OCI-M1 (cell line): ENCODE data around the gene MPZ.
A peak's percentile ranks its signal among the peaks of the same experiment; 100 is the strongest.
"Not testable (repeated sequence)": the region's sequence is repeated elsewhere in the genome, so short reads cannot be mapped to it uniquely, and the experiment has no call there.

Experiments used
- DNase-seq: peaks from one replicate; lab custom pipeline; 2025; lab: John Stamatoyannopoulos, UW

The MPZ gene

DNA sequence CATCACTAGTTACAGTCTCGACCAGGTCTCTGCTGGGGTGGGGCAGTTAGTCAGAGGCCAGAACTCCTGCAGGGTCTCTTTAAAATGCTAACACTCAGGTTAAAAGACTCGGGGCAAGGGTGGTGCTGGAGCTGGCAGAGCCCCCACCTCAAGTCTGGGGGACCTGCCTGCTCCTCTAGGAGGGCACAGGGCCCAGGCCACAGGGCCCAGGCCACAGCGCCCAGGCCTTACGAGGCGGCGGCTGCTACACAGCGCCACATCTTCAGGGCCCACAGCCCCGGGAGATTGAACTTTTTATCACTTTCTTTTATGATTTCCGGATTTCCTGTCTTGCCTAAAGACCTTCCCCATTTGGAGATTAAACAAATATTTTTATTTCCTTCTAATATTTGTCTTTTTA is 10.4 kb downstream of the MPZ start:
- no peak for DNase-seq

DNA sequence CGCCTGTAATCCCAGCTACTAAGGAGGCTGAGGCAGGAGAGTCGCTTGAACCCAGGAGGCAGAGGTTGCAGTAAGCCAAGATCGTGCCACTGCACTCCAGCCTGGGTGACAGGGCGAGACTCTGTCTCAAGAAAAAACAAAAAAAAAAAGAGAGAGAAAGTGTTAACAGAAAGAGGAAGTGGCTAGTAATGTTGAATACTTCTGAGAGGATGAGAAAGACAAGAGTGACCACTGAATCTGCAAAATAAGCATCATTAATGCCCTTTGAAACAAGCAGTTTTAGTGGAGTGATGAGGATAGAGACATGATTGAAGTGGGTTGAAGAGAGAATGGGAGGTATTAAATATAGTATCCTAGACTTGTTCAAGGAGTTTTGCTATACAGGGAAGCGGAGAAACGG is 11.7 kb downstream of the MPZ start:
- DNase-seq = peak; percentile 65

DNA sequence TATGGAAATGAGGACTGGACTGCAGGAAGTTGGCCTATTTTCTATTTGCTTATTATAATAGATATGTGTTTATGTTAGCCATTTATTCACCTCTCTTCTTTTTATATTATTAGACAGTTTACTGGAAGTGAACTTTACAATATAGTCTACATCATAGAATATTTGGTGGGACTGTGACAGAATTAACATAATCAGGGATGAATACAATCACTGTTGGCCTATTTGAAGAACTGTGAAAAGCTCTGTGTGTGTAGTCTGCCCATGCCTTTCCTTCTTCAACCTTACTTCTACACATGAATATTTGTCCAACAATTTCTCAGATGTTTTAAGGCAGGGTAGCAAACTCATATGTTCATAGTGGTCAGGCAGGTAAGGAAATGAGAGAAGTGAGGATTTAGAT is 12.4 kb downstream of the MPZ start:
- no peak for DNase-seq

DNA sequence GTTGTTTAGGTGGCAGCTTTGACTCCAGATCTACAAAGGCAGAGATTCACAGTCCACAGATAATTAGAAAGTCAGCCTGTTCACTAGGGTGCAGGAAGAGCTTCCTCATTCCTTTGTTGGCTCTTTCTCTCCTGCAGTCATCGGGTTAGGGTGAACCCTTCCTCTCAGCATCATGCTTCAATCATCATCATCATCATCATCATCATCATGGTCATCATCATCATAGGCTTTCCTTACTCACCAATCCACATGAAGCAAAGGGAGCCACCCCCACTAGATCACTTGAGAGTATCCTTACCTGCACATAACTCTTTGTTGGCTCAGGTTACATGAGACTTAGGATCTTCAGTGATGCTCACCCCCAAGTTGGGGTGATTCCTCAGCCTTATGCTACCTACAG is 19.0 kb downstream of the MPZ start:
- no peak for DNase-seq

DNA sequence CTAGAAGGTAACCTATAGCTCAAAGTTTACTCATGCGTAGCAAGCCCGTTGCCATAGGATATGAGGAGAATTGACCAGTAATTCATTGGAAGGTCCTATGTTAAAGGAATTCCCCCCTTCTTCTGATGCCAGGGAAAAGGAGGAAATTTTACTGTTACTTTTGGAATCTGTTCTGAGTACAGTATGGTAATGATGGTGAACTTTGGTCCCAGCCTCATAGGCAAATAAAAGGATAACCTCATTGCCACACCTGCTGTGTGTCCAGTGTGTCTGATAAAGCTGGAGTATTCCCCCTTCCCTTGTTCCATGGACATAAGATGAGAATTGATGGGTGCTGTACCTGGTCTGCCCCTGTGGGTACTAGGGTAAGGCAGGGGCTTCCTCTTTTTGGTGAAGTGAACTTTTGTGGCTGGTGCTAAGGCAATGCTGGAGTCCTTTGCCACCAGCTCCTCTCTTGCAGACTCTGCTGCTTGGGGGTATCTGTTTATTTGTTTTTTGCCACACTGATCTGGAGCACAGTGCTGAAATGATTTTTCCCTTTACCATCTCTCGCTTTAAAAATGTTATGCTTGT is 22.2 kb downstream of the MPZ start:
- DNase-seq = no peak

DNA sequence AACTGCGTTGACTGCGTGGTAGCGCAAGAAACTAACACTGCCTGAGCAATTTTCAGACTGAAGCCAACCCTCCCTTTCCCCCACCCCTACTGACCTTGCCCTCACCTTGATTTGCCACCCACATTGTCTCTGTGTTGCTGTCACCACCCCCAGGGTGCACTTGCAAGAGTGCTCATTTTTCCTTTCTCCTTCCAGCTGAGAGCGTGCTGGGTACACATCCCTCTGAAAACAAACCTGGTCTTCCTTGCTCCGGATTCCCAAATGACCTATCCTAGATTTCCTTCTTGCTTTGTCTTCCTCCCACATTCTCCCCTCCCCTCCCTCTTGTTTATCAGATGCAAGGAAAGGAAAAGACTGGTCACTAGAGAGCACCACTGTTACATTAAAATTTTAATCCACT is 24.2 kb downstream of the MPZ start:
- DNase-seq = no peak

DNA sequence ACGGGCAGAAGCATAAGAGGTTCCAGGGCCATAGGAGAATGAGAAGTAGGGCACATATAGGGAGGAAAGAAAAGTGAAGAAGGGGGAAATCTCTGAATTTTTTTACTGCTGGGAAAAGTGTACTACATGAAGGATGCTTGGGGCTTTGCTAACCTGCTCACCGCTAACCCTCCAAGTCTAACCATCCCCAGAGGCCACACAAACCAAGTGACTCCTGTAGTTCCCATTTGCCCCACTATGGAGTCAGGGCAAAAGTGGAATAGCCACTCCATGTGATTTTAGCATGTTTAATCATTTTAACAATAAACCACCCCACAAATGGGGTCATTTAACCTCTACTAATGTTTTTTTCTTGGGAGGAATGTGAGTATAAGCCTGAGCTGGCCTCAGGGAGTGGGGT is 24.7 kb downstream of the MPZ start:
- no peak for DNase-seq

DNA sequence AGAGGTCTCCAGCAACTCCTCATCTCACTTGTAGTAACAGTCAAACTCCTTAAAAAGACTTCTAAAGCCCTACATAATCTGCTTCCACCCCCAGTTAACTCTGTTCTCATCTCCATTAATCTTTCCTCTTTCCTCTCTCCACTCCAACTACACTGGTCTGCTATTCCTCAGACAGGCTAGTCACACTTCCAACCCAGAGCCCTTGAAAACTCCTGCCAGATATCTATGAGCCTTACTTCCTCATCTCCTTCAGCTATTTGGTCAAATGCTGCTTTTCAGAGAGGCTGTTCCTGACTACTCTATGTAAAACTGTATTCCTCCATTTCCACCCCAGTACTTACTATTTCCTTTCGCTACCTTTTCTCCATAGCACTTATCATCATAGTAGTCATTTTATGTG is 26.8 kb downstream of the MPZ start:
- no peak for DNase-seq

DNA sequence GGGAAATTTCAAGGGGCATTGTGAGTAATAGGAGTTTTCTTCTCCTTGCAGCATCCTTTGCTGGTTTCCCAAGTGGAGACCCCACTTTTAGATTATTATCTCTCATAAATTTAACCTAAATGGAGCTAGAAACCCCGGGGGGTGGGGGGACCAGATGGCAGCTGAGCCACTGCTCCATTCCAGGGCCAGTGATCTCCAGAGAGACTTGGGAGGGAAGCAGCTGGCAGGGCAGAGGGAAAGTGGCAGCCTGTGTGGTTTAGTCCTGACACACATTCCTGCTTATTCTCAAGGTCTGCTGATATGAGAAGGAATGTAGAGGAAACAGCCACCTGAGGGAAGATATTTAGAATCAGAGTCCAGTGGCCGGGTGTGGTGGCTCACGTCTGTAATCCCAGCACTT is 34.9 kb downstream of the MPZ start:
- DNase-seq = no peak

DNA sequence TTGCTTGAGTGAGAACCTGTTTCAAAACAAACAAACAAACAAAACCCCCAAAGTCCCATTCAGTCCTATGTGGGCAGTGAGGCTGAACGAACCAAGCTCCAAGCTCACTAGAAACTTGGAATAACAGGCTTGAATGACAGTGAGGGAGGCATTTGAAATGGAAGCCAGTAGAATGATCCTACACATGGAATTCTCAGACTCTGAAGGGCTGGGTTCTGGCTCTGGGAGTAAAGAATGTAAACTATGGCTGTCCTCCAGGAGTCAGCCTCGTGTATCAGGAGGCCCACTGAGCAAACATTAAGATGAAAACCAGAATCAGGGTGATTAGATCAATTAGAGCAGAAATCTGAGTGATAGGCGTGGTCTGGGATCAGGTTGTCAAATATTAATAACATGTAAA is 36.4 kb downstream of the MPZ start:
- DNase-seq = no peak

DNA sequence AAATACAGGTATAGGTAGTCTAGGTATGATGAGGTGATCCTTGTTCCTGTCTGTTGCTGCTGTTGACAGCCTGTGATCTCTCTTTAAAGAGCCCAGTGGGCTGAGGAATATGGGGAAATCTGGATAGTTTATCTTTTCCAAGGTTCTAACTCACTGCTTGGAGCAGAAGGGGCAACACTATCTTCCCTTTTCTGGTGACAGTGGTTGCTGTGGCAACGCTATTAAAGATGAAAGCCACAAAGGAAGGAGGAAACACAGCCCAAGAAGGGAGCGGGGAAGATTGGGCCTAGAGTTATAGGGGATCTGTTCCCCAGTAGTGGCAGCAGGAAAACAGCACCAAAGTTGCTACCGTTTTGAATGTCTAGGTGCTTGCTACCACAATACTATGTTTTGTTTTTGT is 42.4 kb downstream of the MPZ start:
- DNase-seq = peak; percentile 67

DNA sequence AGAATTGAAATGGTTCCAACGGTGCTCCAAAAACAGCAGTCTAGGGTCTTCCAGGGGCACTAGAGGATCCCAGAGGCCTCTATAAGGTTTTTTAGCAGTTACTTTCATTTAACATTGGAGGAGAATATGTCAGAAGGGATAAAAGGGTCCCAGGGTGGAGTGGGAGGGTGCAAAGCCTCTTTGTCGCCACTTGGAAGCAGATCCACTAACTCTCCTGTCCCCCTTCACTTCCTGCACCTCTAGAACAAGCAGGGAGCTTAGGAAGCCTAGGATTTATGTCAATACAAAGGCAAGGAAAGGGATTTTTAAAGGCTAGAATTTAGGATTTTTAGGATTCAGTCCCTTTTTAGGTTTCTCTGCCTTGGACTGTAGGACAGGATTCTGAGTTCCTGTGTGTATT is 42.9 kb downstream of the MPZ start:
- DNase-seq = no peak

DNA sequence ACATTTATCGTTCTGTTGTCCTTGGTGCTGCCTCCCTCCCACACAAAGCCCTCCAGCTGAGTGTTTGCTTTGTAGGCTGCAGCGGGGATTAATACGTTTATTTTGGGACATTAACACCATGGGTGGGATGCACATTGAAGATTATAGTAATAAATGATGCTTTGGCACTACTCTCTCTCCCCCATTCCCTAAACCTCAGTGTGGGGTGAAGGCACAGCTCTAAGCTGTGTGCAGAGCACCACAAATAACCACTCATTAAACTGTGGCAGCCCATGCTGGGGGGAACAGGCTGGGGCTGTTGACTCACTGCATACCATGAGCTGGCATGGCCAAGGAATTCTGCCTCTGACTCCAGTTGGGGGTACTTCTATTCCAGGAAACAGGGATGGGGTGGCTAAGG is 43.6 kb downstream of the MPZ start:
- no peak for DNase-seq

DNA sequence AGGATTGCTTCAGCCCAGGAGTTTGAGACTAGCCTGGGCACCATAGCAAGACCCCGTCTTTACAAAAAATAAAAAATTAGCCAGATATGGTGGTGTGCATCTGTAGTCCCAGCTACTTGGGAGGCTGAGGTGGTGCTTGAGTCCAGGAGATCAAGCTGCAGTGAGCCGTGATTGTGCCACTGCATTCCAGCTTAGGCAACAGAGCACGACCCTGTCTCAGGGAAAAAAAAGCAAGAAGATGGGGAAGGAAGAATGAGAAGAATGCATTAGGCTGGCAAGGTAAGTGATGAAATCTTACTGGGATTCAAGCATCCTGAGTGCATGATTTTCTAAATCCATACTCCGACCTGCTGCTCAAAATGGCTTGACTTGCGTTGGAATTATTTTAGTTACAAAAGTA is 44.5 kb downstream of the MPZ start:
- DNase-seq = no peak

DNA sequence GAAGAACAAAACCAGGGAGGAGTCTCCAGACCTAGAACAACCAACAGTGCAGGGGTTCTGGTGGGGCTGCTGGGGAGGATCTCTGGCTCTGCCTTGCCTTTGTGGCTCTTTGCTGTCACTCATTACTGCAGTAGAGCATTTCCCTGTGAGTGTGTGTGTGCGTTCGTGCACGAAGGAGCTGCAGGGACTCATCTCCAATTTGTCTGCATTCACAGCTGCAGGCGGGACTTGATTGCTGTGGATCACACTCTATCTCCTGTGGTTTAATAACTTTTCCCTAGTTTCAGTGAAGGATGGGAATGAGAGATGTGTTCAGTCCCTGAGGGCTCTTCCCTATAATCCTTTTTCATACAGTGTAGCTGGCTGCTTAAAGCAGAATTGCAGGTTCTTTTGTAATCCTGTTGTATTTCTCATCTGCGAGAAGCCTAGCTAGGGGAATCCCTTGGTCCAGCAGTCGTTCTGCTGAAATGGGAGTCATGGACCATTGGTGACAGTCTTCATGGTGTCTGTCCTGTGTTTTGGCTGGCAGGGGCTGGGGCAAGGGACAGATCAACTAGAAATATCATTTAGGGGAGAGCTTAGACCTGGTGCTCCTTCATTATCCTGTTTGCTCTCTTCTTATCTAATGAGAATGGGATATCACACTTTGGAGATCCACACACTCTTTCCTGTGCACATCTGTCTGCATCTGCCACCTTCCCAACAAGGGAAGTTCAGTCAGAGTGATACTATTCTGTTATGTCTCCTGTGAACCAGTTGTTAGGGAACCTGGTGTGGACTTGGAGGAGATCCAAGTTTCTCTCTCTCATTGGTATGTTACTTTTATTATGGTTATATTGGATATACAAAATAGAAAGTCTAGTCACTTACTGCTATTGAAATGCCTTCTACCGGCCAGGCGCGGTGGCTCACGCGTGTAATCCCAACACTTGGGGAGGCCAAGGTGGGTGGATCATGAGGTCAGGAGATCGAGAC is 48.2 kb downstream of the MPZ start:
- DNase-seq = no peak

DNA sequence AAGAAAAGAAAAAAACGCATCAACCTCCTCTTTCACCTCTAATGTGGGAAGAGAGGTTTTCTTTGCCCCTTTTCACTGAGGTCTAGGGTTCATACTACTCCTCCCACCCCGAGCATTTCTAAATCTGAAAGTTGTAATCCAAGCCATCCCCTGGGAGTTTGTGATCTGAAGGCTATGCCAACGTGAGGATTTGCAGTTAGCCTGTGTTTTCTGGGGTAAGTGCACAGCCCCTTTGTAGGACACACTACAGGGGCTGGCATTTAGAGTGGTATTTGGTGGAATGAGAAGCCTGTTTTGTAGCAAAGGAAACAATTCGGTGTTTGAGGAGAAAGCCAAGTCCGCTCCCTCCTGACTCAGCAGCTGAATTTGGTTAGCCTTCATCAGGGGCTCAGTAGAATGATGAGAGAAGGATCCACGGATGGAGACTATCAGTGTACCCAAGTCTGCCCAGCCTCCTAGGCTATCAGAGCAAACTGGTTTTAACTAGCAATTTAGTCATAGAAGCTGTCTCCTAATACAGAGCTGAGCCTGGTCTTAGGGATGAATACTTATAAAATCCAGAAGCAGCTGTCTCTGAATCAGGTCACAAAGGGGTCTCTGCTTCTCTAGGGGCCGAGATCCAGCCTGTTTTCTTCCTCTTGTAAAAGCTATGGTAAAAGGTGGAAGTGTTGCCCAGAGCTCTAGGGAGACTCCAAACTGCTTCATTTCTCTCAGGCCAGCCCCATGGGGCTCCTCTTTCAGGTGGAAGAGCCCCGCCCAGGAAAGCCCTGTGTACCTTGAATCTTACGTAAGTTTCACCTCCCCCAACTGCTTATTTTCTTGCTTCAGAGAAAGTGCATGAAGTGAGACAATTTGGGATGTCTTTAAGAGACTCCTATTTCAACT is 49.1 kb downstream of the MPZ start:
- DNase-seq = no peak

DNA sequence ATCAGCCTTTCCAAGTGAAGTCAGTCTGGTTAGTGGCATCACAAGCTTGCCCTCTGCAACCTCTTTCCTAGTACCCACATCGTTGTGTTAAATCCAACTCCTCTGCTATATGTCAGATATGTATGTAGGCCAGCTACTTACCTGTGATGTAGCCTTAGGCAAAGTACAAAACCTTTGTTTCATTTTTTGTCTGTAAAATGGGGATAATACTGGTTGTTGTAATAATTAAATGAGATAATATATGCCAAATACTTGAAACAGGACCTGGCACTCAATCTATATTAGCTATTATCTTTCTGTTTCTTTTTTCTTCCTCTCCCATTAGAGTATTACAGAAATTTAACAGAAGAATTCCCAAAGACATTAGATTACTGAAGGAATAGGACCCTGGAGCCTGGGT is 50.0 kb downstream of the MPZ start:
- DNase-seq = no peak

DNA sequence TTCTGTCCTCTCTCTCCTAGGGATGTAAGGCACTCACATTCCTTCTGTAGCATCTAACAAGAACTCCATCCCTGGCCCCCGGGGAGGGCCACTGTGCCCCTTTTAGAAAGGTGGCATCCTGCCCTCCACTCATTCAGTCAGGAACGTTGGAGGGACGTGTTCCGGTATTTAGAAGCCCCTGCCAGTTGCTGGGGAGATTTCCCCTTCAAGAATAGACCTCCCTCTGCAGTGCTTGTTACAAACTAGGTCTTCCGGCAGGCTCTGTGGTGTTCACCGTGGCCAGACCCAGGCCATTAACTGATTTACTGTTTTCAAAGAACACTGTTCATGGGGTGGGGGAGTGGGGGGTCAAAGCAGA is 50.4 kb downstream of the MPZ start:
- no peak for DNase-seq

DNA sequence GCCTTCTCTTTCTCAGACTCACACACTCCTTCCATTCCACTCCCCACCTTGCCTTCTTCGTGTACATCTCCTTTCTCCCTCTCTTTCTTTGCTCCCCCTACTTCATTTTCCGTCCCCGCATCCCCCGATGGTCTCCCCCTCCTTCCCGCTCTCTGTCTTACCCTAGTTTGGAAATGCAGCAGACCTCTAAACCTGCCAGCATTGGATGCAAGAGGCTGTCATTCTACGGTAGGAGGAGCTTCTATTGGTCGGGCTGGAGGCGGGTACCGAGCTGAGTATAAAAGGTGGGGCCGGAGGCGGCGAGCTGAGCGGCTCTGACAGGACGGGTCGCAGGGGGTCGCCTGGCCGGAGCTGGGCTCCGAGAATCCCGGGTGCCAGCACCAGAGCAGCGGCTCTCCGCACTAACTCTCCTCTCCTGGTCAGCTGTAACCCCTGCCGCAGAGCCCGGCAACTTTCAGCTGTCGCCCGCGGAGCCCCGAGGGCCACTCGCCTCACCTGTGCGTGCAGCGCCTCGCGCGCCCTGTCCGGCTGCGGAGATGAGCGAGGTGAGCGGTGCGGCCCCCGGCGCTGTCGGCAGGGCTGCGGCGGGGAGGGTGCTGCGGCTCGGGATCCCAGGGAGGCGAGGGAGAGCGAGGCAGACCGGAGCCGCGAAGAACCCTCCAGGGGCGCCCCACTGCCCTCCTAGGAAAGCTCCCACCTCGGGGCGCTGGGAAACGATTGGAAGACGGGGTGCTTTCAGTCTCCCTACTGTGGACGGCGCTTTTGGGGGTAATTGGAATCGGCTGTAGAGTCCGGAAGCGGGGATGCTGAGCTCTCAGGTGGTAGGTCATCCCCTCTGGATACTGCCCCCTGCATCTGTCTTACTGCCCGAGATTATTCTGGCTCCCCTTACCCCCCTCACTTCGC is 51.1 kb downstream of the MPZ start, which contains the start of gene PCP4L1:
TSS of gene PCP4L1 (plus strand) at position 307 of the 906 bp plus-strand sequence. CDS start at position 537, 230 bp downstream.
- no peak for DNase-seq

DNA sequence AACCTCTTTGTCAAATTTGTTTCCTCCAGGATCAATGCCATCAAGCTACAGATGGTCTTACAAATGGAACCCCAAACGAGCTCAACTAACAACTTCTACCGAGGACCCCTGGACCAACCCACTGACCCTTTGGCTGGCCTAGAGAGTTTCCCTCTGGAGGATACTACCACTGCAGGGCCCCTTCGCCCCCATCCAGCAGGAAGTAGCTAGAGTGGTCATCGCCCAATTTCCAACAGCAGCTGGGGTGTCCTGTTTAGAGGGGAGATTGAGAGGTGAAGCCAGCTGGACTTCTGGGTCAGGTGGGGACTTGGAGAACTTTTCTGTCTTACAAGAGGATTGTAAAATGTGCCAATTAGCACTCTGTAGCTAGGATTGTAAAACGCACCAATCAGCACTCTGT is 52.7 kb downstream of the MPZ start:
- peak; percentile 28 for DNase-seq

DNA sequence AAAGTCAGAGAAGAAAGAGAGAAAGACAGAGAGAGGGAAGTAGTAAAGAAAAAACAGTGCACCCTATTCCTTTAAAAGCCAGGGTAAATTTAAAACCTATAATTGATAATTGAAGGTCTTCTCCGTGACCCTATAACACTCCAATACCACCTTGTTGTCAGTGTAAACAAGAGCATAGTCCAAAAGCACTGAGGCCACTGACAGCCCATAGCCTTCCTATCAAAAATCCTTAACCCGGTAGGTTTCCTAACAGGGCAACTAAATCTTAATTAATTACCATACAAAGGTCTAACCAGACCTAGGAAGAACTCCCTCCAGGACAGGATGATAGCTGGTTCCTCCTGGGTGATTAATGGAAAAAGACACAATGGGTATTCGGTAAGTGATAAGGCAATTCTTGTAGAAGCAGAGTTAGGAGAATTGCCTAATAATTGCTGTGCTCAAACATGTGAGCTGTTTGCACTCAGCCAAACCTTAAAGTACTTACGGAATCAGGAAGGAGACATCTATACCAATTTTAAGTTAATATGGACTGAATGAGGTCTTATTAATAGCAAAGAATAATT is 53.7 kb downstream of the MPZ start:
- DNase-seq = not testable (repeated sequence)
